ENCODE data around the gene MON1B. TPM values are rescaled to one million over a fixed set of nuclear protein-coding genes. Genes with fewer than 3 reads are reported as not detected.
"Not testable (repeated sequence)": the region's sequence is repeated elsewhere in the genome, so short reads cannot be mapped to it uniquely, and the experiment has no call there.

Gene MON1B
- 10 to 100 TPM; 25.2 to 33.8 (median 32.7) TPM for polyA plus RNA-seq (ENCODE audit: insufficient read length in 3 of 3)
- long read RNA-seq, donor 1, full-length matches to known transcripts: 6 of 6 reads
- long read RNA-seq, donor 1, partial matches to known transcripts: 0 of 6 reads
- long read RNA-seq, donor 1, other reads (novel, unspliced or antisense): 0 of 6 reads
- long read RNA-seq, donor 2, full-length matches to known transcripts: 6 of 6 reads
- long read RNA-seq, donor 2, partial matches to known transcripts: 0 of 6 reads
- long read RNA-seq, donor 2, other reads (novel, unspliced or antisense): 0 of 6 reads
- long read RNA-seq, donor 3, full-length matches to known transcripts: 6 of 6 reads
- long read RNA-seq, donor 3, partial matches to known transcripts: 0 of 6 reads
- long read RNA-seq, donor 3, other reads (novel, unspliced or antisense): 0 of 6 reads
- long read RNA-seq, donor 4, full-length matches to known transcripts: 7 of 7 reads
- long read RNA-seq, donor 4, partial matches to known transcripts: 0 of 7 reads
- long read RNA-seq, donor 4, other reads (novel, unspliced or antisense): 0 of 7 reads
- long read RNA-seq, donor 5, partial matches to known transcripts: 0 of 4 reads
- long read RNA-seq, donor 5, other reads (novel, unspliced or antisense): 0 of 4 reads
- long read RNA-seq, donor 6, full-length matches to known transcripts: 8 of 8 reads
- long read RNA-seq, donor 6, partial matches to known transcripts: 0 of 8 reads
- long read RNA-seq, donor 6, other reads (novel, unspliced or antisense): 0 of 8 reads
- long read RNA-seq, donor 7, full-length matches to known transcripts: 14 of 19 reads
- long read RNA-seq, donor 7, partial matches to known transcripts: 5 of 19 reads
- long read RNA-seq, donor 7, other reads (novel, unspliced or antisense): 0 of 19 reads
- long read RNA-seq, donor 8, full-length matches to known transcripts: 4 of 4 reads
- long read RNA-seq, donor 8, partial matches to known transcripts: 0 of 4 reads
- long read RNA-seq, donor 8, other reads (novel, unspliced or antisense): 0 of 4 reads
- long read RNA-seq, donor 9, full-length matches to known transcripts: 12 of 17 reads
- long read RNA-seq, donor 9, partial matches to known transcripts: 5 of 17 reads
- long read RNA-seq, donor 9, other reads (novel, unspliced or antisense): 0 of 17 reads
- long read RNA-seq, donor 10, full-length matches to known transcripts: 13 of 13 reads
- long read RNA-seq, donor 10, partial matches to known transcripts: 0 of 13 reads
- long read RNA-seq, donor 10, other reads (novel, unspliced or antisense): 0 of 13 reads
- long read RNA-seq, donor 11, full-length matches to known transcripts: 7 of 7 reads
- long read RNA-seq, donor 11, partial matches to known transcripts: 0 of 7 reads
- long read RNA-seq, donor 11, other reads (novel, unspliced or antisense): 0 of 7 reads
- long read RNA-seq, donor 12, full-length matches to known transcripts: 13 of 13 reads
- long read RNA-seq, donor 12, partial matches to known transcripts: 0 of 13 reads
- long read RNA-seq, donor 12, other reads (novel, unspliced or antisense): 0 of 13 reads
- long read RNA-seq, donor 13, full-length matches to known transcripts: 6 of 6 reads
- long read RNA-seq, donor 13, partial matches to known transcripts: 0 of 6 reads
- long read RNA-seq, donor 13, other reads (novel, unspliced or antisense): 0 of 6 reads
- long read RNA-seq, donor 14: 0 reads
- long read RNA-seq, donor 15: 0 reads
- long read RNA-seq, donor 16, full-length matches to known transcripts: 5 of 21 reads
- long read RNA-seq, donor 16, partial matches to known transcripts: 16 of 21 reads
- long read RNA-seq, donor 16, other reads (novel, unspliced or antisense): 0 of 21 reads

- DNase-seq: peak; percentile 99
These were observed at the start of gene MON1B for GRCh38 chr16:77190478-77191258. Gene MON1B, plus strand, starts transcription at chr16:77191190. Its CDS starts 296 bp downstream, at chr16:77191486.

- DNase-seq: no peak
These were observed 47.6 kb upstream of the MON1B start for GRCh38 chr16:77143364-77143763.

- DNase-seq: no peak
These were observed 42.9 kb upstream of the MON1B start for GRCh38 chr16:77148121-77148520.

GRCh38 chr16:77157346-77158058 is 33.5 kb upstream of the MON1B start:
- DNase-seq: no peak

- no peak for DNase-seq
These were observed 32.7 kb upstream of the MON1B start for GRCh38 chr16:77158293-77158692.

GRCh38 chr16:77165006-77165405 is 26.0 kb upstream of the MON1B start:
- no peak for DNase-seq

- DNase-seq: not testable (repeated sequence)
These were observed 25.3 kb upstream of the MON1B start for GRCh38 chr16:77165536-77166236.

GRCh38 chr16:77166726-77167125 is 24.3 kb upstream of the MON1B start:
- no peak for DNase-seq

- DNase-seq: no peak
These were observed 22.1 kb upstream of the MON1B start for GRCh38 chr16:77168901-77169300.

GRCh38 chr16:77169650-77170236 is 21.2 kb upstream of the MON1B start:
- DNase-seq: peak; percentile 33

GRCh38 chr16:77170805-77171204 is 20.2 kb upstream of the MON1B start:
- DNase-seq: no peak

GRCh38 chr16:77171745-77172635 is 19.0 kb upstream of the MON1B start:
- DNase-seq: peak; percentile 49

- no peak for DNase-seq
These were observed 18.0 kb upstream of the MON1B start for GRCh38 chr16:77172951-77173350.

GRCh38 chr16:77183137-77183536 is 7.9 kb upstream of the MON1B start:
- no peak for DNase-seq

- DNase-seq: not testable (repeated sequence)
These were observed 4.7 kb upstream of the MON1B start for GRCh38 chr16:77186298-77186697.

GRCh38 chr16:77190190-77190477 is 856 bp upstream of the MON1B start:
- DNase-seq: no peak
